HG02970 (cell line): ENCODE data around the gene NTN4.
"Not testable (repeated sequence)": the region's sequence is repeated elsewhere in the genome, so short reads cannot be mapped to it uniquely, and the experiment has no call there.

ENCODE experiments used
- ATAC-seq: cut with Tn5 transposase; IDR thresholded peaks from one replicate; pipeline ENCODE4 v1.9.1; 2021; ENCODE audit warnings: mild to moderate bottlenecking, moderate library complexity, moderate number of reproducible peaks; ENCODE audit not compliant: unreplicated experiment, low FRiP score

The NTN4 gene

GRCh38 chr12:95790033-95790916 is at the start of gene NTN4:
Gene NTN4 (minus strand): TSS chr12:95790764. CDS start chr12:95790309, 455 bp downstream.
- ATAC-seq: no peak

DNA sequence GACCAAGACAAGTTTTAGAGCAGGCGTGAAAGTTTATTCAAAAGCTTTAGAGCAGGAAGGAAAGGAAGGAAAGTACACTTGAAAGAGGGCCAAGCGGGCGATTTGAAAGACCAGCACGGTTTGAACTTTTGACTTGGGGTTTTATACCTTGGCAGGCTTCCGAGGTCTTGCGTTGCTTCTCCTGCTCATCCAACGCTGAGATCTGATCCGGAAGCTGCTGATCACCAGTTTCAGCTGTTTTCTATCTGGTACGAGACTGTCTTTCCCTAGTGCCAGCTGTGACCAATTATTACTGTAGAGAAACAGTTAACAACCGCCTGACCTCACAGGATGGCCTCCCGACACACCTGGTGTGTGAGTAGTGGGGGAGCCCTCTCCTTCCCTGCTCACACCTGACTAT is 47.6 kb upstream of the NTN4 start:
- ATAC-seq: no peak

GRCh38 chr12:95837240-95838038 is 46.9 kb upstream of the NTN4 start:
- no peak for ATAC-seq

GRCh38 chr12:95836630-95837239 is 46.2 kb upstream of the NTN4 start:
- no peak for ATAC-seq

- no peak for ATAC-seq
These were observed 45.6 kb upstream of the NTN4 start for GRCh38 chr12:95836185-95836609.

- no peak for ATAC-seq
These were observed 44.0 kb upstream of the NTN4 start for GRCh38 chr12:95834572-95834971.

- no peak for ATAC-seq
These were observed 39.9 kb upstream of the NTN4 start for GRCh38 chr12:95830335-95831089.

GRCh38 chr12:95829395-95829794 is 38.8 kb upstream of the NTN4 start:
- ATAC-seq: no peak

DNA sequence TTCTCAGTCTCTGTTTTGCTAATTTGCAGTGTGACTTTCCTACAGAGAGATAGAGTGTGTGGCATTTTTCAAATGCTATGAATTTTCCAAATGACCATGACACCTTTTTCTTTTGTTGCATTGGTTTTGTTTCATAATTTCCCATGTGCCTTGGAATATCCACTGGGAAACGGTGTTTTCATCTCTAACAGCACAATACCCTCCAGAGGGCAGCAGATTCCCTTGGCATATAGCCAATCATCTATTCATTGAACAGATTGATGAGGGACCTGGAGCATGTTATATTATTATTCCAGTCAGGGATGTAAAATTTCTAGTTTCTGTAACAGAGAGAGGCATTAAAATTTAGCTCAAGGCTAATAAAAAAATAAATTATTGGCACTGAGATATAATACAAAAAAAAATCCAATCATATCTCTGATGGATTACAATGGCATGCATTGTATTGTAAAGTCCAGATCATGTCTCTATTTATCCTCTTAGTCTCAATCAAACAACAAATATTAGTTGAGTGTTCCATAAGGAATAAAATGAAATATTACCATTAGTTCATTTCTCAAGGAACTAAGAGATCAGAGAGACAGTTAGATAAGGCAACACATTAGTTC is 29.6 kb upstream of the NTN4 start:
- ATAC-seq: no peak

DNA sequence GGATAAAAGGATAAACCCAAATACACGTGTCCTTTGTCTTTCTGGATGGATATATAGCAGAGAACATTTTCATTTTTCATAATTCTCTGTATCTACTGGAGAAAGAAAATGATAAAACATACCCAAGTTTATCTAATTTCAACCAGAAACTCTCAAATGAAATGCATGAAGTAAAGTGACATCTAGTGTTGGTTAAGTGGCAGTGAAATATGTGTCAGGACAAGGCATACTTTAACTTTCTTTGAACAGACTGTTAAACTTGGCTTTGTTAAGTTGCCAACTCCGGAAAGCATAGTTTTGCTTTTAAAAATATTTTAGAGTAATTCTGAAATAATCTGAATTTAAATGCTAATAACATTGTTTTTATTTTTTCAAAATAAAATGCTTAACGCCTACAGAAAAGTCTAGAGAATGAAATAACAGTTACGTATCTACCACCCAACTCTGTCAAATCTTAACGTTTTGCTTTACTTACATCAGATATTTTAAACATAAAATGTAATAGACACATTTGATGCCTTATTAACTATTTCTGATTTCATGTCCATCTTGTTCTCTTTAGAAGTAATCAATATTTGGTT is 25.2 kb upstream of the NTN4 start:
- ATAC-seq: no peak

- not testable (repeated sequence) for ATAC-seq
These were observed 21.6 kb upstream of the NTN4 start for GRCh38 chr12:95812155-95812554.

DNA sequence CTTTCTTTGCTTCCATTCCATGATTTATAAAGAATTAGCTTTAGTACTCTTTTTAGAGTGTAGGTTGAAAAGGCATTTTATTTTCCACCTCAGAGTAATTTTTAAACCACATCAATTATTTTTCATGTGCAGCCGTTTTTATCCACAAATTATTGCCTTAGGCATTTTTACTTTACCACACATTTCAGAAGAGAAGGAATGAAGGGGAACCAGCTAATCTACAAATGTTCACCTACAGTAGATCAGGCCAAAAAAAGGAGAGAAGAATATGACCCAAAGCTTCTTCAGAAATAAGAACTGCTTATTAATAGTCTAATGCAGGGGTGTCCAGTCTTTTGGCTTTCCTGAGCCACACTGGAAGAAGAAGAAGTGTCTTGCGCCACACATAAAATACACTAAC is 19.8 kb upstream of the NTN4 start:
- ATAC-seq: no peak

- no peak for ATAC-seq
These were observed 18.6 kb upstream of the NTN4 start for GRCh38 chr12:95809000-95809680.

GRCh38 chr12:95808146-95808545 is 17.6 kb upstream of the NTN4 start:
- ATAC-seq: no peak

DNA sequence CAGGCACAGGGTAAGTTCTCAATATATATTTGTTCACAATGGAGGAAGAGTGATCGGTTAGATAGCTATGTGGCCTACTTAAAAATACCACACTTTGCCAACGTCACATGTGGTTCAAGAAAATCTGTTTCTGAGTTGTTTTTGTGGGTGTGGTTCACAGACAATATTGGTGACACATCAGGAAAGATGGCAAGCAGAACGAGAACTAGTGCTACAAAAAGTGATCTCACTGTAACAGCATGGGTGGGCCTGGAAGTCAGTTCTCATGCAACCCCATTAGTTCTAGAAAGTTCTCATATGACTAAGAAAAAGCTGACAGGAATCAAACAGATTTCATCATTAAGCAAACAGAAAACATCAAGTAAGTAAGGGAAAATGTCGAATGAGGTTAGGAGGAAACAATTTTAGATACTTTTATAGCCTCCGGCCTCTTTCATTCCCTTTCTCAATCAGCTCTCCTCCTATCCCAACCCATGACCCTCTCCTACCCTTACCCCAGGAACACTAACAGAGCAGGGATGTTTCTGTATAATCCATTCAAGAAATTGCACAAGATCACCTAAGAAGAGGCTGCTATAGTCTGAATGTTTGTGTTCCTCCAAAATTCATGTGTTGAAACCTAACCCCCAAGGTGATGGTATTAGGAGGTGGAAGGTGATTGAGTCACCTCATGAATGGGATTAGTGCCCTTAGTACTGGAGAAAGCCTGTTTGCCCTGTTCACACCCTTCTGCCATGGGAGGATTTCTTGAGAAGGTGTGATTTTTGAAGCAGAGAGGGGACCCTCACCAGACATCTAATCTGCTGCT is 15.5 kb upstream of the NTN4 start:
- ATAC-seq: no peak

- no peak for ATAC-seq
These were observed 13.7 kb upstream of the NTN4 start for GRCh38 chr12:95804291-95804690.

DNA sequence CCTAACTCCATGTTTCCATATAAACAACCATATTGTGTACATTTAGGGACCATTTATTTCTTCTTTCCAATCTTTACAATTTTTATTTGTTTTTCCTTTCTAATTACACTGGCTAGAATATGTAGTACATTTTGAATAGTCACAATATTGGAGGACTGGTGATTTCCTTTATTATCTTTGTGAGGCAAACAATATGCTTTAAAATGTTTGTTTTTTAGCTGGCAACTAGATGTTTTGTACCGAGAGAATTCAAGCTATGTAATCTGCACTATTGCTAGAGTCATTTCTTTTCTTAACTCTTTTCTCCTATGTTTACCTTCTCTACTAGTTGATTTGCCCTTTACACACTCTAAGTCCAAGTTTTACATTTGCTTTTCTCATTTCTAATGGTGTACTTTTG is 13.3 kb upstream of the NTN4 start:
- ATAC-seq: no peak
